H1 (cell line): Measurements from ENCODE around the gene GADD45B.

Source experiments
- ATF3 ChIP-seq: IDR thresholded peaks from 2 replicates; pipeline ENCODE4 v1.6.1; 2011; ENCODE audit warnings: low read depth, mild to moderate bottlenecking, low read length; ENCODE audit not compliant: insufficient read depth
- CTCF ChIP-seq, 3 experiments: IDR thresholded peaks; 1 replicate in 2 of 3; 2 replicates in 1 of 3; pipeline versions ENCODE4 v1.5.1 to v1.6.1; 2011; ENCODE audit warnings: low read length in 3 of 3, mild to moderate bottlenecking in 3 of 3, inconsistent platforms in 2 of 3, low read depth in 1 of 3, moderate library complexity in 1 of 3; ENCODE audit not compliant: insufficient read depth in 1 of 3; ENCODE audit errors: control extremely low read depth in 1 of 3
- POLR2A ChIP-seq, 2 experiments: IDR thresholded peaks; 1 replicate in 1 of 2; 2 replicates in 1 of 2; pipeline ENCODE4 v1.6.1; 2011; ENCODE audit warnings: low read depth in 2 of 2, low read length in 2 of 2, mild to moderate bottlenecking in 2 of 2; ENCODE audit errors: control extremely low read depth in 1 of 2
- TBP ChIP-seq: IDR thresholded peaks from 2 replicates; pipeline ENCODE4 v1.6.1; 2011; ENCODE audit warnings: low read depth, low read length, improper control_type of control experiment
- ZNF274 ChIP-seq: IDR thresholded peaks from 2 replicates; pipeline ENCODE4 v1.7.0; 2012; ENCODE audit warnings: low read length, borderline replicate concordance; ENCODE audit errors: extremely low read depth

- TF ChIP-seq POLR2A (IDR thresholded peaks at IDR 0.05; ENCODE audit: control extremely low read depth in 1 of 2, low read depth in 2 of 2, low read length in 2 of 2) (no peak), ATF3 (no peak), CTCF (IDR thresholded peaks at IDR 0.05; ENCODE audit: control extremely low read depth in 1 of 3, insufficient read depth in 1 of 3, low read depth in 1 of 3, low read length in 3 of 3) (no peak), TBP (no peak), ZNF274 (no peak)
Observed at GRCh38 chr19:2527171-2527570, 51.2 kb downstream of the GADD45B start.
